ENCODE measurements around the gene GJD4.

GJD4 gene

DNA sequence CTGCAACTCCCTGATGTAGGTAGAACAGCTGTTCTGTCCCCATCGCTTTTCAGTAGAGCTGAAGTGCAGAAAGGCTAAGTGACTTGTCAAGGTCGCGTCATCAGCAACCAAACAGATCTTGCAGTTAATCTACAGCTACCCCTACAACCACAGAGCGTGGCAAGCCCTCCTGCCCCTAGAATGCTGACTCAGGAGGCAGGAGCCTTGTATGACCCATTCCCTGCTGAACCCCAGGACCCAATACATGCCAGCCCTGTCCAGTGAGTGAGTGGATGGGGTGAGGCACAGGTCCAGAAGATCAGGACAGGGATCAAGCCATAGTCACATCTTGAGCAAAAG lies 26.6 kb upstream of the GJD4 start:
- WGBS: 97% methylated on average over 4 of the region's 4 CpGs
- Histone ChIP-seq H3K4me3 (ENCODE audit: insufficient read depth in 1 of 2, low read depth in 1 of 2, low read length in 2 of 2) (no peak overlapping the region), H4K8ac (ENCODE audit: low read length) (no peak overlapping the region), H3K18ac (ENCODE audit: low read depth in 1 of 2, low read length in 2 of 2) (no peak overlapping the region), H3K36me3 (ENCODE audit: control insufficient read depth in 1 of 2, insufficient read depth in 2 of 2, low read depth in 1 of 2, low read length in 2 of 2) (peaks cover 0 to 12% of the 10 kb centered on the region in 2 experiments), H3K14ac (ENCODE audit: low read length in 2 of 2) (no peak overlapping the region), H3K4ac (ENCODE audit: low read depth in 1 of 2, low read length in 2 of 2) (no peak overlapping the region), H3K4me1 (ENCODE audit: control insufficient read depth, insufficient read depth, low read depth, low read length) (peaks cover 7% of the 10 kb centered on the region), H2BK5ac (ENCODE audit: low read depth, low read length, poor library complexity, severe bottlenecking) (no peak overlapping the region), H3K79me1 (replicated peaks; ENCODE audit: low read length, poor library complexity, severe bottlenecking) (no peaks in the 10 kb centered on the region), H2AFZ (ENCODE audit: low read depth, low read length) (no peak overlapping the region), H3K9me3 (ENCODE audit: control insufficient read depth, low read length) (no peaks in the 10 kb centered on the region), H4K91ac (ENCODE audit: low read length) (no peak overlapping the region), H3K27me3 (ENCODE audit: control insufficient read depth in 1 of 2, insufficient read depth in 1 of 2, low read length in 2 of 2) (peaks cover 0 to 16% of the 10 kb centered on the region in 2 experiments), H3K23ac (ENCODE audit: low read length in 2 of 2) (no peak overlapping the region), H3K9ac (ENCODE audit: low read length) (no peak overlapping the region), H2BK15ac (ENCODE audit: low read depth, poor library complexity, severe bottlenecking) (no peak overlapping the region), H2BK120ac (ENCODE audit: low read depth, low read length) (no peak overlapping the region), H2AK5ac (ENCODE audit: low read length, severe bottlenecking) (no peak overlapping the region), H3K4me2 (ENCODE audit: low read length, poor library complexity, severe bottlenecking) (no peak overlapping the region), H2BK12ac (ENCODE audit: low read length in 2 of 2) (no peak overlapping the region), H3K27ac (ENCODE audit: low read length, poor library complexity, severe bottlenecking) (no peak overlapping the region)
- no peak for DNase-seq

GRCh38 chr10:35579116-35579515 lies 26.0 kb upstream of the GJD4 start:
- Histone ChIP-seq H3K79me1 (replicated peaks; ENCODE audit: low read length, poor library complexity, severe bottlenecking) (no peaks in the 10 kb centered on the region), H3K18ac (ENCODE audit: low read depth in 1 of 2, low read length in 2 of 2) (no peak overlapping the region), H3K9ac (ENCODE audit: low read length) (no peak overlapping the region), H3K4ac (ENCODE audit: low read depth in 1 of 2, low read length in 2 of 2) (no peak overlapping the region), H3K4me2 (ENCODE audit: low read length, poor library complexity, severe bottlenecking) (no peak overlapping the region), H3K36me3 (ENCODE audit: control insufficient read depth in 1 of 2, insufficient read depth in 2 of 2, low read depth in 1 of 2, low read length in 2 of 2) (peaks cover 0 to 9% of the 10 kb centered on the region in 2 experiments), H4K91ac (ENCODE audit: low read length) (no peak overlapping the region), H3K27me3 (ENCODE audit: control insufficient read depth in 1 of 2, insufficient read depth in 1 of 2, low read length in 2 of 2) (peaks cover 0 to 16% of the 10 kb centered on the region in 2 experiments), H3K4me3 (ENCODE audit: insufficient read depth in 1 of 2, low read depth in 1 of 2, low read length in 2 of 2) (no peak overlapping the region), H2BK15ac (ENCODE audit: low read depth, poor library complexity, severe bottlenecking) (no peak overlapping the region), H2BK12ac (ENCODE audit: low read length in 2 of 2) (no peak overlapping the region), H3K9me3 (ENCODE audit: control insufficient read depth, low read length) (no peaks in the 10 kb centered on the region), H2BK120ac (ENCODE audit: low read depth, low read length) (no peak overlapping the region), H3K14ac (ENCODE audit: low read length in 2 of 2) (no peak overlapping the region), H4K8ac (ENCODE audit: low read length) (no peak overlapping the region), H3K4me1 (ENCODE audit: control insufficient read depth, insufficient read depth, low read depth, low read length) (peaks cover 6% of the 10 kb centered on the region), H2AK5ac (ENCODE audit: low read length, severe bottlenecking) (no peak overlapping the region), H2AFZ (ENCODE audit: low read depth, low read length) (no peak overlapping the region), H3K23ac (ENCODE audit: low read length in 2 of 2) (no peak overlapping the region), H3K27ac (ENCODE audit: low read length, poor library complexity, severe bottlenecking) (no peak overlapping the region), H2BK5ac (ENCODE audit: low read depth, low read length, poor library complexity, severe bottlenecking) (no peak overlapping the region)
- no peak for DNase-seq
- WGBS: 96% methylated on average over 3 of the region's 3 CpGs

GRCh38 chr10:35579726-35580422 lies 25.3 kb upstream of the GJD4 start:
- no peak overlapping the region for H2AK5ac ChIP-seq (ENCODE audit: low read length, severe bottlenecking)
- WGBS: 97% methylated on average over 8 of the region's 12 CpGs
- no peak for DNase-seq
- no peak overlapping the region for H2AFZ ChIP-seq (ENCODE audit: low read depth, low read length)
- H3K4ac ChIP-seq (ENCODE audit: low read depth in 1 of 2, low read length in 2 of 2): no peak overlapping the region
- H3K27ac ChIP-seq (ENCODE audit: low read length, poor library complexity, severe bottlenecking): no peak overlapping the region
- H3K18ac ChIP-seq (ENCODE audit: low read depth in 1 of 2, low read length in 2 of 2): no peak overlapping the region
- H2BK12ac ChIP-seq (ENCODE audit: low read length in 2 of 2): no peak overlapping the region
- H3K4me3 ChIP-seq (ENCODE audit: insufficient read depth in 1 of 2, low read depth in 1 of 2, low read length in 2 of 2): no peak overlapping the region
- H4K8ac ChIP-seq (ENCODE audit: low read length): no peak overlapping the region
- no peak overlapping the region for H3K4me2 ChIP-seq (ENCODE audit: low read length, poor library complexity, severe bottlenecking)
- H2BK5ac ChIP-seq (ENCODE audit: low read depth, low read length, poor library complexity, severe bottlenecking): no peak overlapping the region
- H2BK15ac ChIP-seq (ENCODE audit: low read depth, poor library complexity, severe bottlenecking): no peak overlapping the region
- H2BK120ac ChIP-seq (ENCODE audit: low read depth, low read length): no peak overlapping the region
- H3K23ac ChIP-seq (ENCODE audit: low read length in 2 of 2): no peak overlapping the region
- no peak overlapping the region for H4K91ac ChIP-seq (ENCODE audit: low read length)
- peaks cover under 1% of the 10 kb centered on the region for H3K4me1 ChIP-seq (ENCODE audit: control insufficient read depth, insufficient read depth, low read depth, low read length)
- H3K27me3 ChIP-seq (ENCODE audit: control insufficient read depth in 1 of 2, insufficient read depth in 1 of 2, low read length in 2 of 2): peaks cover 0 to 16% of the 10 kb centered on the region in 2 experiments
- no peak overlapping the region for H3K14ac ChIP-seq (ENCODE audit: low read length in 2 of 2)
- no peaks in the 10 kb centered on the region for H3K79me1 ChIP-seq (replicated peaks; ENCODE audit: low read length, poor library complexity, severe bottlenecking)
- peaks cover 0 to 9% of the 10 kb centered on the region in 2 experiments for H3K36me3 ChIP-seq (ENCODE audit: control insufficient read depth in 1 of 2, insufficient read depth in 2 of 2, low read depth in 1 of 2, low read length in 2 of 2)
- H3K9ac ChIP-seq (ENCODE audit: low read length): no peak overlapping the region
- H3K9me3 ChIP-seq (ENCODE audit: control insufficient read depth, low read length): no peaks in the 10 kb centered on the region

DNA sequence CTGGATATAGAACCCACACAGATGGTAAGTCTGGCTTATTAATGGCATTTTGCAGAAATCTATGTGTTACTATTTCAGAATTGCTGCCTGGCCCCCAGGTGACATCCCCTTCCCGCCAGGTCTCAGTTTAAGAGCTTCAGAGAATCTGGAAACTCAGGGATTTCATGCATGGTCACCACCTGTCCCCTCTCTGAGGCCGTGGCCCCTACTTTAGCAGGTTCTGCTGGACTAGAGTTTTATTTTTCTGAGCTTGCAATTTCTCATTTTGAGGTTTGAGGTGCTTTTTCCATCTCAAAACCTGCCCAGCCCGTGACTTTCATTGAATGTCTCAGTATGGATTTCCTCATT lies 24.7 kb upstream of the GJD4 start:
- Histone ChIP-seq H3K23ac (ENCODE audit: low read length in 2 of 2) (no peak overlapping the region), H3K18ac (ENCODE audit: low read depth in 1 of 2, low read length in 2 of 2) (no peak overlapping the region), H2BK12ac (ENCODE audit: low read length in 2 of 2) (no peak overlapping the region), H2AFZ (ENCODE audit: low read depth, low read length) (no peak overlapping the region), H3K4me3 (ENCODE audit: insufficient read depth in 1 of 2, low read depth in 1 of 2, low read length in 2 of 2) (no peak overlapping the region), H2AK5ac (ENCODE audit: low read length, severe bottlenecking) (no peak overlapping the region), H3K14ac (ENCODE audit: low read length in 2 of 2) (no peak overlapping the region), H3K9ac (ENCODE audit: low read length) (no peak overlapping the region), H3K4me2 (ENCODE audit: low read length, poor library complexity, severe bottlenecking) (no peak overlapping the region), H3K4me1 (ENCODE audit: control insufficient read depth, insufficient read depth, low read depth, low read length) (no peaks in the 10 kb centered on the region), H3K27me3 (ENCODE audit: control insufficient read depth in 1 of 2, insufficient read depth in 1 of 2, low read length in 2 of 2) (peaks cover 0 to 16% of the 10 kb centered on the region in 2 experiments), H2BK15ac (ENCODE audit: low read depth, poor library complexity, severe bottlenecking) (no peak overlapping the region), H3K9me3 (ENCODE audit: control insufficient read depth, low read length) (no peaks in the 10 kb centered on the region), H2BK120ac (ENCODE audit: low read depth, low read length) (no peak overlapping the region), H3K36me3 (ENCODE audit: control insufficient read depth in 1 of 2, insufficient read depth in 2 of 2, low read depth in 1 of 2, low read length in 2 of 2) (peaks cover 0 to 9% of the 10 kb centered on the region in 2 experiments), H4K91ac (ENCODE audit: low read length) (no peak overlapping the region), H2BK5ac (ENCODE audit: low read depth, low read length, poor library complexity, severe bottlenecking) (no peak overlapping the region), H3K4ac (ENCODE audit: low read depth in 1 of 2, low read length in 2 of 2) (no peak overlapping the region), H3K79me1 (replicated peaks; ENCODE audit: low read length, poor library complexity, severe bottlenecking) (no peaks in the 10 kb centered on the region), H3K27ac (ENCODE audit: low read length, poor library complexity, severe bottlenecking) (no peak overlapping the region), H4K8ac (ENCODE audit: low read length) (no peak overlapping the region)
- DNase-seq: no peak
- 97% methylated on average over 3 of the region's 3 CpGs for WGBS
